Endothelial cell of umbilical vein (primary cell): ENCODE results near the gene MPDZ. TPM values are rescaled to one million over a fixed set of nuclear protein-coding genes. Genes with fewer than 3 reads are reported as not detected.

ENCODE experiments used
- BruUV-seq: library from RNA; stranded (reverse); fragments of 400-500 nt; replicated peaks from 2 replicates; lab custom pipeline; 2021; lab: Mats Ljungman, UMichigan
- CTCF ChIA-PET: fragments of 300-600, 350-600 bp; sonication (Branson Sonifier 250); formaldehyde crosslinking; loops from one replicate; lab custom pipeline; 2021; ENCODE audit warnings: antibody characterized with exemption, inconsistent platforms; lab: Charles Lee
- POLR2A ChIA-PET: fragments of 300-600, 350-600 bp; sonication (Branson Sonifier 250); formaldehyde crosslinking; loops from one replicate; lab custom pipeline; 2021; ENCODE audit warnings: antibody characterized with exemption, inconsistent platforms; lab: Charles Lee
- DNase-seq: peaks from one replicate; pipeline ENCODE4 v3.0.0-alpha.2; 2011; ENCODE audit warnings: low read depth, low spot score
- FAIRE-seq: peaks from 2 replicates; lab custom pipeline; 2011; peaks lifted over from hg19 to GRCh38; lab: Jason Lieb, UNC
- H2AFZ ChIP-seq: 2 replicates; pipeline ENCODE4 v1.6.0; 2012; ENCODE audit warnings: low read depth, low read length, control low read depth, inconsistent platforms
- H3K27ac ChIP-seq: 2 replicates; pipeline ENCODE4 v1.5.1; 2011; ENCODE audit warnings: low read depth, mild to moderate bottlenecking, control low read depth, low read length, moderate library complexity; ENCODE audit not compliant: insufficient read depth
- H3K27me3 ChIP-seq, 2 experiments: 2 replicates each; pipeline versions ENCODE4 v1.6.0 to v1.6.1; 2011; ENCODE audit warnings: low read length in 2 of 2, mixed read lengths in 1 of 2; ENCODE audit not compliant: control insufficient read depth in 2 of 2, insufficient read depth in 2 of 2
- H3K36me3 ChIP-seq, 2 experiments: 2 replicates in 1 of 2; 3 replicates in 1 of 2; pipeline ENCODE4 v1.5.1; 2011; ENCODE audit warnings: low read length in 2 of 2, mild to moderate bottlenecking in 1 of 2, moderate library complexity in 1 of 2; ENCODE audit not compliant: control insufficient read depth in 2 of 2, insufficient read depth in 2 of 2; ENCODE audit errors: extremely low read depth in 1 of 2
- H3K4me1 ChIP-seq: 3 replicates; pipeline ENCODE4 v1.5.1; 2011; ENCODE audit warnings: mild to moderate bottlenecking, low read length; ENCODE audit not compliant: control insufficient read depth, insufficient read depth; ENCODE audit errors: extremely low read depth
- H3K4me2 ChIP-seq: 2 replicates; pipeline ENCODE4 v1.6.1; 2011; ENCODE audit warnings: low read length, control low read depth, mixed read lengths; ENCODE audit not compliant: insufficient read depth
- H3K4me3 ChIP-seq, 3 experiments: fragments of 200-600 bp in 1 of 3; sonication (generic), shearing (Covaris generic) in 1 of 3; replicated peaks in 1 of 3; 2 replicates each; pipeline ENCODE4 v1.5.1; 2011 to 2016; ENCODE audit warnings: control low read depth in 3 of 3, low read length in 3 of 3, mild to moderate bottlenecking in 2 of 3, inconsistent platforms in 1 of 3, low read depth in 1 of 3, moderate library complexity in 1 of 3; ENCODE audit not compliant: insufficient read depth in 1 of 3
- H3K79me2 ChIP-seq: 2 replicates; pipeline ENCODE4 v1.6.0; 2012; ENCODE audit warnings: low read length, inconsistent platforms; ENCODE audit not compliant: control insufficient read depth, insufficient read depth
- H3K9ac ChIP-seq: replicated peaks from 2 replicates; pipeline ENCODE3; 2011; ENCODE audit warnings: low read length, control low read depth; ENCODE audit not compliant: insufficient read depth; ENCODE audit errors: extremely low read depth
- H3K9me1 ChIP-seq: replicated peaks from 3 replicates; pipeline ENCODE4 v1.6.0; 2011; ENCODE audit warnings: mild to moderate bottlenecking, low read length; ENCODE audit not compliant: control insufficient read depth, insufficient read depth; ENCODE audit errors: extremely low read depth
- H3K9me3 ChIP-seq: replicated peaks from 2 replicates; pipeline ENCODE4 v1.5.1; 2012; ENCODE audit warnings: low read length, inconsistent platforms; ENCODE audit not compliant: control insufficient read depth, insufficient read depth
- H4K20me1 ChIP-seq: replicated peaks from 2 replicates; pipeline ENCODE3; 2011; ENCODE audit warnings: mild to moderate bottlenecking, low read length; ENCODE audit not compliant: control insufficient read depth, insufficient read depth; ENCODE audit errors: extremely low read depth
- CTCF ChIP-seq, 2 donors: IDR thresholded peaks; 1 replicate in 1 of 2; 2 replicates in 1 of 2; pipeline ENCODE4 v1.5.1; 2011; ENCODE audit warnings: low read length in 2 of 2, mild to moderate bottlenecking in 2 of 2, moderate library complexity in 2 of 2, control low read depth in 1 of 2, inconsistent platforms in 1 of 2, low read depth in 1 of 2; ENCODE audit not compliant: insufficient read depth in 1 of 2; ENCODE audit errors: extremely low read depth in 1 of 2
- EZH2 ChIP-seq: IDR thresholded peaks from 2 replicates; pipeline ENCODE4 v1.6.1; 2012; ENCODE audit warnings: borderline replicate concordance, low read depth, mild to moderate bottlenecking, moderate library complexity, low read length, inconsistent platforms; ENCODE audit not compliant: severe bottlenecking
- FOS ChIP-seq: IDR thresholded peaks from 2 replicates; pipeline ENCODE4 v1.6.1; 2011; ENCODE audit warnings: mild to moderate bottlenecking, low read length, moderate library complexity, borderline replicate concordance; ENCODE audit not compliant: insufficient read depth
- GATA2 ChIP-seq: IDR thresholded peaks from 2 replicates; pipeline ENCODE4 v1.7.0; 2011; ENCODE audit warnings: low read depth, mild to moderate bottlenecking, moderate library complexity, mixed read lengths, low read length; ENCODE audit not compliant: insufficient read length, insufficient read depth
- JUN ChIP-seq: IDR thresholded peaks from 2 replicates; pipeline ENCODE4 v1.6.1; 2011; ENCODE audit warnings: borderline replicate concordance, low read depth; ENCODE audit not compliant: insufficient read length, insufficient read depth
- MYC ChIP-seq: IDR thresholded peaks from one replicate; pipeline ENCODE4 v1.6.1; 2011; ENCODE audit warnings: mild to moderate bottlenecking, low read depth, low read length
- POLR2A ChIP-seq: IDR thresholded peaks from 2 replicates; pipeline ENCODE4 v1.6.1; 2012; ENCODE audit warnings: low read depth, mild to moderate bottlenecking, control low read depth, low read length
- POLR2AphosphoS5 ChIP-seq: IDR thresholded peaks from 2 replicates; pipeline ENCODE4 v1.6.1; 2012; ENCODE audit warnings: low read depth, mild to moderate bottlenecking, control low read depth, low read length, moderate library complexity; ENCODE audit not compliant: insufficient read depth
- dilution Hi-C: fragments of 300-500 bp; cut with MboI; formaldehyde crosslinking; loops from one replicate; pipeline ENCODE4 v1.15.0; 2019; ENCODE audit warnings: low sequenced_read_pairs; ENCODE audit not compliant: extremely low pct_ligation_motif_present
- intact Hi-C: fragments of 100-400 bp; cut with micrococcal nuclease; formaldehyde crosslinking; loops from one replicate; pipeline ENCODE4 v1.10.0; 2022
- polyA plus RNA-seq, 4 experiments: library from polyadenylated mRNA; depleted of rRNA in 3 of 4; stranded (reverse) in 3 of 4; unstranded in 1 of 4; fragments of >200 nt; gene quantifications; 2 replicates each; pipeline versions ENCODE4 v1.2.1 to v1.2.3, GENCODE V29; 2011 to 2012; ENCODE audit warnings: missing spikeins in 1 of 4
- total RNA-seq: library from RNA; stranded (reverse); gene quantifications from 2 replicates; pipeline ENCODE4 v1.2.3, GENCODE V29; 2021
- TF ChIP-seq, protein P1 (sequence below): IDR thresholded peaks from 2 replicates; pipeline ENCODE4 v1.6.1; 2011; ENCODE audit not compliant: insufficient read depth, insufficient read length

The MPDZ gene
- total and polyA plus RNA-seq, 2 donors (not counting 3 experiments of a cell fraction or from before 2014, with no cell fraction given): 22.3 to 54.4 TPM

- H3K79me2 ChIP-seq: peaks cover 4% of the 10 kb centered on the region
- H3K4me2 ChIP-seq: no peak overlapping the region
- no peak overlapping the region for H3K27ac ChIP-seq
- H3K4me3 ChIP-seq: no peak overlapping the region
- H3K9ac ChIP-seq: no peak overlapping the region
- FAIRE-seq (no peak), DNase-seq (no peak)
- no TSS peak for BruUV-seq
- intact Hi-C loops (no loop called here), dilution Hi-C loops (no loop called here)
- no peaks in the 10 kb centered on the region for H4K20me1 ChIP-seq
- H3K9me1 ChIP-seq: no peaks in the 10 kb centered on the region
- H3K36me3 ChIP-seq: no peaks in the 10 kb centered on the region
- H2AFZ ChIP-seq: no peak overlapping the region
- H3K27me3 ChIP-seq: no peaks in the 10 kb centered on the region
- ChIA-PET CTCF (interaction anchor here (0.8 to 1.7 kb wide), 2 partner anchors 47 to 68 kb away, joined by 3 to 5 read pairs; no protein-coding TSS in a partner anchor), POLR2A (no interaction called here)
- H3K4me1 ChIP-seq: peaks cover 4% of the 10 kb centered on the region
- no peaks in the 10 kb centered on the region for H3K9me3 ChIP-seq
- no peak for TF ChIP-seq FOS
Observed at GRCh38 chr9:13282998-13283397, 3.5 kb upstream of the MPDZ start.

- ChIA-PET CTCF (interaction anchor here (1.0 kb wide), 1 partner anchor 14 kb away, joined by 3 read pairs; no protein-coding TSS in a partner anchor), POLR2A (no interaction called here)
- Histone ChIP-seq H4K20me1 (no peaks in the 10 kb centered on the region), H3K4me3 (no peak overlapping the region), H3K79me2 (peaks cover 20% of the 10 kb centered on the region), H3K9me1 (no peaks in the 10 kb centered on the region), H3K9ac (no peak overlapping the region), H3K27me3 (no peaks in the 10 kb centered on the region), H3K27ac (no peak overlapping the region), H3K9me3 (no peaks in the 10 kb centered on the region), H3K4me1 (peaks cover 13% of the 10 kb centered on the region), H3K36me3 (no peaks in the 10 kb centered on the region), H3K4me2 (no peak overlapping the region), H2AFZ (no peak overlapping the region)
- no peak for FAIRE-seq
- DNase-seq: no peak
- intact Hi-C loops (no loop called here), dilution Hi-C loops (no loop called here)
- BruUV-seq: no TSS peak
- TF ChIP-seq GATA2: no peak
- TF ChIP-seq, protein P1, sequence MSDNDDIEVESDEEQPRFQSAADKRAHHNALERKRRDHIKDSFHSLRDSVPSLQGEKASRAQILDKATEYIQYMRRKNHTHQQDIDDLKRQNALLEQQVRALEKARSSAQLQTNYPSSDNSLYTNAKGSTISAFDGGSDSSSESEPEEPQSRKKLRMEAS: no peak
- no peak for TF ChIP-seq JUN
- TF ChIP-seq MYC: no peak
- TF ChIP-seq POLR2AphosphoS5: no peak
- no peak for TF ChIP-seq CTCF (IDR thresholded peaks at IDR 0.05; ENCODE audit: extremely low read depth in 1 of 2, insufficient read depth in 1 of 2, low read depth in 1 of 2, low read length in 2 of 2)
- no peak for TF ChIP-seq EZH2
- TF ChIP-seq FOS: no peak
- TF ChIP-seq POLR2A: no peak
Observed at GRCh38 chr9:13281356-13282016, 2.0 kb upstream of the MPDZ start.
